ENCODE results near the gene ZNF418.
"Not testable (repeated sequence)": the region's sequence is repeated elsewhere in the genome, so short reads cannot be mapped to it uniquely, and the experiment has no call there.

ZNF418 gene

GRCh38 chr19:57888560-57889231 lies 46.5 kb downstream of the ZNF418 start, which contains the start of gene ZNF814:
Gene ZNF814, minus strand, starts transcription at chr19:57889037. Its CDS starts 235 bp downstream, at chr19:57888802.
- peak; percentile 80 for DNase-seq (ENCODE audit: low spot score)
- Histone ChIP-seq H3K4me3 (peak within 1 kb of the TSS; percentile 85), H3K27ac (peak within 1 kb of the TSS in 1 of 2 donors; percentile 77)
- TF ChIP-seq, protein P1, sequence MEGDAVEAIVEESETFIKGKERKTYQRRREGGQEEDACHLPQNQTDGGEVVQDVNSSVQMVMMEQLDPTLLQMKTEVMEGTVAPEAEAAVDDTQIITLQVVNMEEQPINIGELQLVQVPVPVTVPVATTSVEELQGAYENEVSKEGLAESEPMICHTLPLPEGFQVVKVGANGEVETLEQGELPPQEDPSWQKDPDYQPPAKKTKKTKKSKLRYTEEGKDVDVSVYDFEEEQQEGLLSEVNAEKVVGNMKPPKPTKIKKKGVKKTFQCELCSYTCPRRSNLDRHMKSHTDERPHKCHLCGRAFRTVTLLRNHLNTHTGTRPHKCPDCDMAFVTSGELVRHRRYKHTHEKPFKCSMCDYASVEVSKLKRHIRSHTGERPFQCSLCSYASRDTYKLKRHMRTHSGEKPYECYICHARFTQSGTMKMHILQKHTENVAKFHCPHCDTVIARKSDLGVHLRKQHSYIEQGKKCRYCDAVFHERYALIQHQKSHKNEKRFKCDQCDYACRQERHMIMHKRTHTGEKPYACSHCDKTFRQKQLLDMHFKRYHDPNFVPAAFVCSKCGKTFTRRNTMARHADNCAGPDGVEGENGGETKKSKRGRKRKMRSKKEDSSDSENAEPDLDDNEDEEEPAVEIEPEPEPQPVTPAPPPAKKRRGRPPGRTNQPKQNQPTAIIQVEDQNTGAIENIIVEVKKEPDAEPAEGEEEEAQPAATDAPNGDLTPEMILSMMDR (IDR thresholded peaks at IDR 0.05): no peak

DNA sequence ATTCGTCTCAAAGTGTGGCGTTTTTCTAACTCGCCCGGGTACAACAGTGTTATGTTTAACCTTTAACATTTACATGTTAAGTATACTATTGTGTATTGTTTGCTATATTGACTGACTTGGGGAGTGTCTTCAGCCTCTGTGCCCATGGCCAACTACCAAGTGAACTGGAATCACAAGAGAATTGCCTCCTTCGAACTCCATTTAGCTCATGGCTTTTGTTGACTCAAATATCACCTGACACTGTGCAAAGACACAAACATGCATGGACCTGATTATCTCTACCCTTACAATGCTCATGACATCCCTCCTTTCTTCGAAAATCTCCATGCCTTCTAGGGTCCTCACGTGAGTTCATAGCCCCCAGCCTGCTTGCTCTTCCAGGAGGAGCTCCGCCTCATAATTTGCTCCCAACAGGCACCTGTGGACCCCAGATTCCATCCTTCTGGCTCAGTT lies 47.1 kb downstream of the ZNF418 start:
- TF ChIP-seq, protein P1 (IDR thresholded peaks at IDR 0.05): no peak
- H3K27ac ChIP-seq: peak overlapping the region in 1 of 2 donors; percentile 77
- no peak for DNase-seq (ENCODE audit: low spot score)
- peak overlapping the region; percentile 85 for H3K4me3 ChIP-seq

DNA sequence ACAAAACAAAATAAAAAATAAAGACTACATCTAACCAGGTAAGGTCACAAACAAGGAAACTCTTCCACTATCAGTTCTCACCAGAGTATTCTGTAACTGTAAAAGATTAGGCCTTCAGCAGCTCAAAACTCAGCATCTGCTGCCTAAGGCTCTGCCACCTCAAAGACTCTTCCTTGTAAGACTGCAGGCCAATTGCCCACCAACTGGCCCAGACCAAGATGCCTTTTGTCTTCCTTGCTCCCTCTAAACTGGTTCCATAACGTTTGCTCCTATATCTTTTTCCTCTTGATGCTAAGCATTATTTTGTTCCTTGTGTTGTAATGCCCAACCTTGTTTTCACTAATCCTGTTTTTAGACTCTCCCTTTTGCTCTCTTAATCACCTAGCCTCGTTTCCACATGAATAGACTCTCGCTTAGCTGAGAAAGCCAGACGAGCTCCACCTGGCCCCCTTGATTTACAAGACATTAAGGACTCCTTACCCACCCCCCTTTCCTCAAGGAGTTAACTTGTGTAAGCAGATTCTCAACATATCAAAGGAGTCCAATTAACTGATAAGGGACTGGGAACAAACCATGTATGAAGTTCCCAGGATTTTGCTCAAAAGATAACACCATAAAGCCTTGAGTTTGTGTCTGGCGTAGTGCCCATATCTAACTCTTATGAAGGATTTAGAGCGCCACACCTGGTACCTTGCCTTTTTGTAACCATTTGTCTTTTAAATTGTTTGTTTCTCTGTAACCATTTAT lies 47.8 kb downstream of the ZNF418 start:
- TF ChIP-seq, protein P1 (IDR thresholded peaks at IDR 0.05): no peak

DNA sequence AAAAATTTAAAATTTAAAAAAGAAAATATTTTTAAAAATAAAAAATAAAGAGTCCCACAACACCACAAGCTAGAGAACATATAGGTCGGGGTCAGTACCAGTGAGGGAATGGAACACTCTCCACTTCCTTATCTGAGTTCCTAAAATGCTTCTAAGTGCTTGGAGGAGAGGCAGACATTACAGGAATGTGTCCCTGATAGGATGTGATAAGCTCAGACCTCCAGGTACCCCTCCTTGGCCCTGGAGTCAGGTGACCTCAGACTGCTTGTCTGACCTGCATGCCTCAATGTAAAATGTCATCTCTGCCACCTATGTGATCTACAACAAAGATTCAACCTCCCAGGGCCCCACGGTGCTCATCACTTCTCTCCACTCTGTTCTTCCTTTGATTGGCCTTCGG lies 49.2 kb downstream of the ZNF418 start:
- TF ChIP-seq, protein P1 (IDR thresholded peaks at IDR 0.05): no peak
- no peak for DNase-seq (ENCODE audit: low spot score)
- Histone ChIP-seq H3K4me3 (no peak overlapping the region), H3K27ac (no peak overlapping the region)

More for the DNA sequence above, 47.8 kb downstream of the ZNF418 start:
- H3K27ac ChIP-seq: no peak overlapping the region
- no peak for DNase-seq (ENCODE audit: low spot score)
- peak overlapping the region; percentile 85 for H3K4me3 ChIP-seq

- peak overlapping the region; percentile 0 for H3K4me3 ChIP-seq
- DNase-seq (ENCODE audit: low spot score); H3K27ac ChIP-seq: not testable (repeated sequence)
These were observed 61.1 kb downstream of the ZNF418 start for GRCh38 chr19:57873883-57874799.

GRCh38 chr19:57872450-57872849 lies 62.8 kb downstream of the ZNF418 start:
- TF ChIP-seq, protein P1 (IDR thresholded peaks at IDR 0.05): no peak
- Histone ChIP-seq H3K27ac (no peak overlapping the region), H3K4me3 (no peak overlapping the region)
- DNase-seq (ENCODE audit: low spot score): no peak

Measured in coronary artery (tissue), 2 donors.